GM12878 (cell line): ENCODE measurements around the gene GFRA4. TPM values are rescaled to one million over a fixed set of nuclear protein-coding genes. Genes with fewer than 3 reads are reported as not detected.

Experiments
- ATAC-seq: fragments of 200-7000 bp; cut with Tn5 transposase; 3 replicates; pipeline ENCODE4 v1.9.1; 2020; ENCODE audit warnings: mild to moderate bottlenecking, moderate library complexity
- BruUV-seq: library from RNA; stranded (reverse); fragments of 400-500 nt; replicated peaks from 2 replicates; lab custom pipeline; 2021; lab: Mats Ljungman, UMichigan
- CTCF ChIA-PET: fragments of 300-600 bp; sonication (Branson Sonifier 250); formaldehyde crosslinking; extraction: SDS; loops from one replicate; lab custom pipeline; 2021; ENCODE audit warnings: inconsistent platforms; lab: Yijun Ruan, JAX
- POLR2A ChIA-PET: fragments of 350-600 bp; formaldehyde crosslinking; extraction: SDS; loops from one replicate; lab custom pipeline; 2021; ENCODE audit warnings: inconsistent platforms; lab: Charles Lee
- RAD21 ChIA-PET: fragments of 300-600 bp; sonication (Branson Sonifier 250); formaldehyde crosslinking; loops from one replicate; lab custom pipeline; 2023; ENCODE audit warnings: antibody characterized with exemption; ENCODE audit not compliant: unreplicated experiment; lab: Charles Lee
- SMC1A ChIA-PET: fragments of 300-600 bp; sonication (Branson Sonifier 250); formaldehyde crosslinking; loops from one replicate; lab custom pipeline; 2023; ENCODE audit not compliant: unreplicated experiment, uncharacterized antibody; lab: Charles Lee
- DNase-seq: peaks from one replicate; pipeline ENCODE4 v3.0.0-alpha.2; 2011; ENCODE audit warnings: low read depth, low spot score
- FAIRE-seq: peaks from 3 replicates; lab custom pipeline; 2011; peaks lifted over from hg19 to GRCh38; lab: Jason Lieb, UNC
- H2AFZ ChIP-seq: 2 replicates; pipeline ENCODE4 v1.6.0; 2011; ENCODE audit warnings: low read depth, low read length, control low read depth; ENCODE audit not compliant: control insufficient read depth
- H3K27ac ChIP-seq: 2 replicates; pipeline ENCODE4 v1.5.1; 2011; ENCODE audit warnings: control low read depth; ENCODE audit not compliant: control insufficient read depth, insufficient read depth
- H3K27me3 ChIP-seq, 2 experiments: replicated peaks in 1 of 2; 2 replicates each; pipeline versions ENCODE4 v1.6.0 to v1.6.1; 2011; ENCODE audit warnings: low read length in 1 of 2; ENCODE audit not compliant: control insufficient read depth in 2 of 2, insufficient read depth in 2 of 2
- H3K36me3 ChIP-seq, 2 experiments: 2 replicates each; pipeline ENCODE4 v1.5.1; 2011; ENCODE audit warnings: low read length in 1 of 2; ENCODE audit not compliant: control insufficient read depth in 2 of 2, insufficient read depth in 2 of 2
- H3K4me1 ChIP-seq: 2 replicates; pipeline ENCODE4 v1.6.1; 2011; ENCODE audit warnings: mild to moderate bottlenecking, low read length, moderate library complexity, mixed read lengths; ENCODE audit not compliant: control insufficient read depth, insufficient read depth
- H3K4me2 ChIP-seq: 2 replicates; pipeline ENCODE4 v1.6.0; 2011; ENCODE audit warnings: control low read depth; ENCODE audit not compliant: control insufficient read depth, insufficient read depth
- H3K4me3 ChIP-seq: fragments of 200-600 bp; sonication (generic); 2 replicates; pipeline ENCODE4 v1.5.1; 2016
- H3K79me2 ChIP-seq: 2 replicates; pipeline ENCODE4 v1.6.0; 2011; ENCODE audit warnings: low read length; ENCODE audit not compliant: control insufficient read depth, insufficient read depth
- H3K9ac ChIP-seq: 2 replicates; pipeline ENCODE4 v1.8.0; 2011; ENCODE audit warnings: low read length, control low read depth, mixed read lengths; ENCODE audit not compliant: control insufficient read depth, insufficient read depth
- H3K9me3 ChIP-seq: replicated peaks from 3 replicates; pipeline ENCODE4 v1.5.1; 2011; ENCODE audit warnings: mild to moderate bottlenecking, low read length; ENCODE audit not compliant: control insufficient read depth, insufficient read depth
- H4K20me1 ChIP-seq: 2 replicates; pipeline ENCODE4 v1.6.0; 2011; ENCODE audit not compliant: control insufficient read depth, insufficient read depth
- CHD4 ChIP-seq: fragments of 200-600 bp; sonication (generic); IDR thresholded peaks from 2 replicates; pipeline ENCODE4 v1.6.1; 2016; ENCODE audit warnings: mild to moderate bottlenecking
- CREM ChIP-seq: IDR thresholded peaks from 2 replicates; pipeline ENCODE4 v1.6.1; 2014; ENCODE audit warnings: antibody characterized with exemption, low read depth
- MEF2B ChIP-seq: fragments of 450-650 bp; IDR thresholded peaks from 2 replicates; pipeline ENCODE4 v1.6.1; 2018; ENCODE audit warnings: mild to moderate bottlenecking, moderate library complexity; ENCODE audit not compliant: partially characterized antibody, poor library complexity, severe bottlenecking
- MTA3 ChIP-seq: IDR thresholded peaks from 2 replicates; pipeline ENCODE4 v1.6.1; 2012; ENCODE audit warnings: low read length, inconsistent platforms, borderline replicate concordance
- NRF1 ChIP-seq: conservative IDR thresholded peaks from 2 replicates; pipeline ENCODE4 v1.6.1; 2011; ENCODE audit warnings: mild to moderate bottlenecking, low read depth, low read length, improper control_type of control experiment
- PAX5 ChIP-seq: IDR thresholded peaks from 2 replicates; pipeline ENCODE4 v1.6.1; 2011; ENCODE audit warnings: low read depth, low read length, borderline replicate concordance
- RELA ChIP-seq: fragments of 450-650 bp; IDR thresholded peaks from 2 replicates; pipeline ENCODE4 v1.8.0; 2014; ENCODE audit warnings: borderline replicate concordance; ENCODE audit not compliant: partially characterized antibody
- TARDBP ChIP-seq: IDR thresholded peaks from 2 replicates; pipeline ENCODE4 v1.6.1; 2016; ENCODE audit warnings: borderline replicate concordance
- YBX1 ChIP-seq: fragments of 450-650 bp; IDR thresholded peaks from 2 replicates; pipeline ENCODE4 v1.6.1; 2016; ENCODE audit warnings: antibody characterized with exemption
- ZBED1 ChIP-seq: IDR thresholded peaks from 2 replicates; pipeline ENCODE4 v1.6.1; 2016; ENCODE audit warnings: borderline replicate concordance
- ZNF384 ChIP-seq: IDR thresholded peaks from 2 replicates; pipeline ENCODE4 v1.6.1; 2012; ENCODE audit warnings: low read depth, mild to moderate bottlenecking, low read length, improper control_type of control experiment, borderline replicate concordance
- ZSCAN29 ChIP-seq: fragments of 450-650 bp; IDR thresholded peaks from 2 replicates; pipeline ENCODE4 v1.6.1; 2017; ENCODE audit warnings: mild to moderate bottlenecking, moderate library complexity
- WGBS: methylation state at CpG from one replicate; pipeline ENCODE4 v1.1.6; 2016; ENCODE audit warnings: low lambda C conversion rate; ENCODE audit not compliant: insufficient replicate concordance, insufficient coverage; ENCODE audit errors: missing lambda C conversion rate; 5-methylcytosine and 5-hydroxymethylcytosine counted together
- in situ Hi-C: fragments of 300-500 bp; cut with MboI; formaldehyde crosslinking; loops from 9 replicates; pipeline ENCODE4 v1.14.3; 2018; ENCODE audit warnings: mixed read lengths
- intact Hi-C: fragments of 100-400 bp; cut with micrococcal nuclease; formaldehyde crosslinking; loops from one replicate; pipeline ENCODE4 v1.14.2; 2022; ENCODE audit not compliant: unreplicated experiment
- polyA plus RNA-seq, 11 experiments: library from polyadenylated mRNA; depleted of rRNA in 4 of 11; unstranded in 6 of 11; stranded (reverse) in 5 of 11; fragments of >200 nt; fragmentation: Nextera tagmentation in 4 of 11; fragmentation: Illumina TruSeq in 1 of 11; extraction: Ambion mirVana in 4 of 11; extraction: Trizol in 1 of 11; gene quantifications; 1 replicate in 1 of 11; 2 replicates in 10 of 11; pipeline versions ENCODE4 v1.2.1 to v1.2.3, GENCODE V29; 2011 to 2016; ENCODE audit warnings: inconsistent platforms in 2 of 11, missing spikeins in 2 of 11, low read depth in 1 of 11
- total RNA-seq, 4 experiments: library from RNA; depleted of rRNA in 3 of 4; stranded (reverse); fragments of >200 nt in 3 of 4; fragmentation: Illumina TruSeq in 1 of 4; extraction: Trizol in 1 of 4; gene quantifications; 2 replicates each; pipeline versions ENCODE4 v1.2.1 to v1.2.3, GENCODE V29; 2013 to 2021
- TF ChIP-seq, protein P1 (sequence below): fragments of 450-650 bp; IDR thresholded peaks from 2 replicates; pipeline ENCODE4 v1.6.1; 2017; ENCODE audit warnings: mild to moderate bottlenecking, low read depth, inconsistent platforms; ENCODE audit not compliant: poor library complexity, severe bottlenecking
- TF ChIP-seq, protein P2 (sequence below): fragments of 450-650 bp; IDR thresholded peaks from 2 replicates; pipeline ENCODE4 v1.6.1; 2017; ENCODE audit warnings: borderline replicate concordance
- TF ChIP-seq, protein P3 (sequence below): fragments of 450-650 bp; IDR thresholded peaks from 2 replicates; pipeline ENCODE4 v1.6.1; 2017; ENCODE audit warnings: low read depth, mild to moderate bottlenecking, moderate library complexity

GFRA4 gene
- total and polyA plus RNA-seq, 10 of the 15 experiments (the other 5 are each of a cell fraction or from before 2014, with no cell fraction given), result 0.04 TPM; not detected in 9

DNA sequence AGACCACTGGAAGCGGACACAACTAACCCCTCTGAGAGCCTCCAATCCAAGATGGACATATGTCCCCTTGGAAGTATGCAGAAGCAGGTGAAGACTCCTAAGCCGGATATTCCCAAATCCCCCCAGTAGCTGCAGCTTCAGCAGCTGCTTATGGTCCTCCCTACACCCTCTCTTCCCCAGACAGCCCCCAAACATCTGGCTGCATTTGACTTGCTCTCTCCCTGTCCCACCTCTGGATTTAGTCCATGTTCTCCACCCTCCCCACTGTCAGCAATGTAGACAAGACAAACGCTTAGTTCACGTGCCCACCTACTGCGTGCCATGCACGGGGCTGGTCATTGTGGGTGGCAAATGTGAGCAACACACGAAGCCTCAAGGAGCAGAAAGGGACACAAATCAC is 23.2 kb upstream of the GFRA4 start (continued):
- TF ChIP-seq ZNF384 (no peak), MTA3 (no peak), CREM (no peak)
- TF ChIP-seq, protein P1, sequence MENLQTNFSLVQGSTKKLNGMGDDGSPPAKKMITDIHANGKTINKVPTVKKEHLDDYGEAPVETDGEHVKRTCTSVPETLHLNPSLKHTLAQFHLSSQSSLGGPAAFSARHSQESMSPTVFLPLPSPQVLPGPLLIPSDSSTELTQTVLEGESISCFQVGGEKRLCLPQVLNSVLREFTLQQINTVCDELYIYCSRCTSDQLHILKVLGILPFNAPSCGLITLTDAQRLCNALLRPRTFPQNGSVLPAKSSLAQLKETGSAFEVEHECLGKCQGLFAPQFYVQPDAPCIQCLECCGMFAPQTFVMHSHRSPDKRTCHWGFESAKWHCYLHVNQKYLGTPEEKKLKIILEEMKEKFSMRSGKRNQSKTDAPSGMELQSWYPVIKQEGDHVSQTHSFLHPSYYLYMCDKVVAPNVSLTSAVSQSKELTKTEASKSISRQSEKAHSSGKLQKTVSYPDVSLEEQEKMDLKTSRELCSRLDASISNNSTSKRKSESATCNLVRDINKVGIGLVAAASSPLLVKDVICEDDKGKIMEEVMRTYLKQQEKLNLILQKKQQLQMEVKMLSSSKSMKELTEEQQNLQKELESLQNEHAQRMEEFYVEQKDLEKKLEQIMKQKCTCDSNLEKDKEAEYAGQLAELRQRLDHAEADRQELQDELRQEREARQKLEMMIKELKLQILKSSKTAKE, result no peak
- TF ChIP-seq, protein P2, sequence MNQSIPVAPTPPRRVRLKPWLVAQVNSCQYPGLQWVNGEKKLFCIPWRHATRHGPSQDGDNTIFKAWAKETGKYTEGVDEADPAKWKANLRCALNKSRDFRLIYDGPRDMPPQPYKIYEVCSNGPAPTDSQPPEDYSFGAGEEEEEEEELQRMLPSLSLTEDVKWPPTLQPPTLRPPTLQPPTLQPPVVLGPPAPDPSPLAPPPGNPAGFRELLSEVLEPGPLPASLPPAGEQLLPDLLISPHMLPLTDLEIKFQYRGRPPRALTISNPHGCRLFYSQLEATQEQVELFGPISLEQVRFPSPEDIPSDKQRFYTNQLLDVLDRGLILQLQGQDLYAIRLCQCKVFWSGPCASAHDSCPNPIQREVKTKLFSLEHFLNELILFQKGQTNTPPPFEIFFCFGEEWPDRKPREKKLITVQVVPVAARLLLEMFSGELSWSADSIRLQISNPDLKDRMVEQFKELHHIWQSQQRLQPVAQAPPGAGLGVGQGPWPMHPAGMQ, result no peak

DNA sequence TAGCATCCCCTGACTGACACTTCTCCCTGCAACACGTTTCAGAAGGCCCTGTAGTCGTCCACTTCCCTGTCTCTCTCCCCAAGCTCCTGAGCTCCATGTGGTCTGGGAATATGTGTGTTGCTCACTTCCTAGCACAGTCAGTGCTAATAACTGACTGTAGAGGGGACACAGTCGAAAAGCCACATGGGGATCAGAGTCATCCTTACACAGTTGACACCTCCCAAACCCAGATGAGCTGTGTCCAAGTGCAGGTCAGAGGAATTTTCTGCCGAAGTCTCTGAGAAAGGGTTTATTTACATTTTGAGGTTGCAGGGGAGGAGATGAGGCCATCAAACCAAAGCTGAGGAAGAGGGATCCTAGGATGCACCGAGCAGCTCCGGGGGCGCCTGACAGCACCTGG is 22.1 kb upstream of the GFRA4 start:
- BruUV-seq, result no TSS peak
- RAD21 ChIA-PET, result no interaction called here
- SMC1A ChIA-PET, result interaction anchor here (0.5 to 1.2 kb wide), 3 partner anchors 9 to 81 kb away, joined by 3 read pairs; no protein-coding TSS in a partner anchor
- WGBS, result 24% methylated on average over 6 of the region's 7 CpGs
- Histone ChIP-seq H4K20me1 (no peaks in the 10 kb centered on the region), H3K4me2 (no peak overlapping the region), H3K4me1 (no peaks in the 10 kb centered on the region)
- TF ChIP-seq NRF1, result no peak
- no peak for TF ChIP-seq PAX5
- TF ChIP-seq, protein P3, sequence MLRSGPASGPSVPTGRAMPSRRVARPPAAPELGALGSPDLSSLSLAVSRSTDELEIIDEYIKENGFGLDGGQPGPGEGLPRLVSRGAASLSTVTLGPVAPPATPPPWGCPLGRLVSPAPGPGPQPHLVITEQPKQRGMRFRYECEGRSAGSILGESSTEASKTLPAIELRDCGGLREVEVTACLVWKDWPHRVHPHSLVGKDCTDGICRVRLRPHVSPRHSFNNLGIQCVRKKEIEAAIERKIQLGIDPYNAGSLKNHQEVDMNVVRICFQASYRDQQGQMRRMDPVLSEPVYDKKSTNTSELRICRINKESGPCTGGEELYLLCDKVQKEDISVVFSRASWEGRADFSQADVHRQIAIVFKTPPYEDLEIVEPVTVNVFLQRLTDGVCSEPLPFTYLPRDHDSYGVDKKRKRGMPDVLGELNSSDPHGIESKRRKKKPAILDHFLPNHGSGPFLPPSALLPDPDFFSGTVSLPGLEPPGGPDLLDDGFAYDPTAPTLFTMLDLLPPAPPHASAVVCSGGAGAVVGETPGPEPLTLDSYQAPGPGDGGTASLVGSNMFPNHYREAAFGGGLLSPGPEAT, result no peak
- no peak for TF ChIP-seq YBX1
- no peak for TF ChIP-seq ZSCAN29
- TF ChIP-seq TARDBP, result no peak
- TF ChIP-seq MEF2B, result no peak
- TF ChIP-seq RELA, result no peak
- no peak for TF ChIP-seq ZBED1
- no peak for TF ChIP-seq CHD4
- TF ChIP-seq, all 136 proteins: peak for 0
- in situ Hi-C loops (no loop called here), intact Hi-C loops (loop anchor here (10.0 kb wide), 1 partner anchor 399 kb away; no protein-coding TSS in a partner anchor)
- POLR2A ChIA-PET, result no interaction called here
- Histone ChIP-seq H3K9me3 (no peaks in the 10 kb centered on the region), H3K79me2 (no peaks in the 10 kb centered on the region), H3K36me3 (no peaks in the 10 kb centered on the region), H3K27ac (no peak overlapping the region), H3K27me3 (peaks cover 2 to 4% of the 10 kb centered on the region in 2 experiments; a peak in 3 of 4 replicates), H2AFZ (no peak overlapping the region), H3K4me3 (no peak overlapping the region), H3K9ac (no peak overlapping the region)
- FAIRE-seq (no peak), DNase-seq (no peak), ATAC-seq (no peak)
- CTCF ChIA-PET, result interaction anchor here (0.9 to 2.2 kb wide), 2 partner anchors 9 to 26 kb away, joined by 4 to 5 read pairs; no protein-coding TSS in a partner anchor
